ENCODE results near the gene DLG2. TPM values are rescaled to one million over a fixed set of nuclear protein-coding genes. Genes with fewer than 3 reads are reported as not detected.
"Not testable (repeated sequence)": the region's sequence is repeated elsewhere in the genome, so short reads cannot be mapped to it uniquely, and the experiment has no call there.

Gene DLG2
- total and polyA plus RNA-seq, 2 donors (not counting 3 experiments of a cell fraction or from before 2014, with no cell fraction given), result 0.15 to 1.1 TPM

DNA sequence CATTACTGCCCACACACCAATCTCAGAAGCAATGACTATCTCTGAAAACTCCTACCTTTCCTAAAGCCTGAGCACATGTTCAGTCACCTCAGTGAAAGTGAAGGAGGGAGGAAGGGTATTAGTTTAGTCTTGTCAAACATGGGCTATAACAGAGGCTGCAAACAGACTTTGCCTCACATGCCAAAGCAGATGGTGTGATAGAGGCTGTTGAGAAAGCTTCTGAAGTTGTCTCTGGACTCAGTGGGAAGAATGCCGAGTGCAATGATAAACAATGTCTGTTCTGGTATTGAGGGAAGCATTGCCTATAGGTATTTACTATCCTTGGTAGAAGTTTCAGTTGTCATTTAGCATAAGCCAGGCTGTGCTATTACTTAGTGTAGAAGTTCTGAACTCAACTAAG is 2026.5 kb downstream of the DLG2 start:
- POLR2A ChIA-PET, result no interaction called here
- no peaks in the 10 kb centered on the region for H3K4me1 ChIP-seq (ENCODE audit: control insufficient read depth, extremely low read depth, insufficient read depth, low read length)
- no TSS peak for BruUV-seq (replicated peaks)
- DNase-seq (ENCODE audit: low read depth, low spot score) (no peak), FAIRE-seq (no peak)
- H3K9ac ChIP-seq (replicated peaks; ENCODE audit: extremely low read depth, insufficient read depth, low read length), result no peak overlapping the region
- intact Hi-C loops (cut with micrococcal nuclease) (no loop called here), dilution Hi-C loops (cut with MboI; ENCODE audit: extremely low pct_ligation_motif_present, low sequenced_read_pairs) (no loop called here)
- H3K27ac ChIP-seq (ENCODE audit: insufficient read depth, low read depth, low read length), result no peak overlapping the region
- no peaks in the 10 kb centered on the region for H3K36me3 ChIP-seq (ENCODE audit: control insufficient read depth in 2 of 2, extremely low read depth in 1 of 2, insufficient read depth in 2 of 2, low read length in 2 of 2)
- no peaks in the 10 kb centered on the region for H3K9me3 ChIP-seq (replicated peaks; ENCODE audit: control insufficient read depth, insufficient read depth, low read length)
- H3K27me3 ChIP-seq (ENCODE audit: control insufficient read depth in 2 of 2, insufficient read depth in 2 of 2, low read length in 2 of 2), result no peaks in the 10 kb centered on the region
- H4K20me1 ChIP-seq (replicated peaks; ENCODE audit: control insufficient read depth, extremely low read depth, insufficient read depth, low read length), result no peaks in the 10 kb centered on the region
- H3K9me1 ChIP-seq (replicated peaks; ENCODE audit: control insufficient read depth, extremely low read depth, insufficient read depth, low read length), result no peaks in the 10 kb centered on the region
- H3K79me2 ChIP-seq (ENCODE audit: control insufficient read depth, insufficient read depth, low read length), result no peaks in the 10 kb centered on the region
- H2AFZ ChIP-seq (ENCODE audit: low read depth, low read length), result no peak overlapping the region
- H3K4me2 ChIP-seq (ENCODE audit: insufficient read depth, low read length), result no peak overlapping the region
- CTCF ChIA-PET, result interaction anchor here (0.6 kb wide), 2 partner anchors 51 to 883 kb away, joined by 3 to 4 read pairs; no protein-coding TSS in a partner anchor
- H3K4me3 ChIP-seq (replicated peaks in 1 of 3; ENCODE audit: insufficient read depth in 1 of 3, low read depth in 1 of 3, low read length in 3 of 3), result no peak overlapping the region
- TF ChIP-seq EZH2 (IDR thresholded peaks at IDR 0.05; ENCODE audit: borderline replicate concordance, low read depth, low read length, severe bottlenecking), result no peak

DNA sequence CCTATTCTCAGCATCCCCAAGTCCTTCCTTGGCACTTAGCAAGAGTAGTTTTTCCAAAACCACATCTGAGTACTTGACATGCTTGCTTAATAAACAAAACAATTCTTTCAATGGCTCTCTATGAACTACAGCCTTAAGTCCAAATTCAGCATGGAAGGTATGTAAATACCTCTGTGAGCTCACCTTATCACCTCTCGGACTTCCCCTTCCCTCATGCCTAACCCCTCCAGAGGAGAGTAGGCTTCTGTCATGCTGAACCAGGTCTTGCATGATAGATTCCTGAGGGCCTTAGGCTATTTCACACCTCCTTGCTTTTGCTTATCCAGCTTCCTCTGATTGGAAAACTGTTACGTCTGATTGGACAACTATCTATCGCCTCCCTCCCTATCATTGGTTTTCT is 2028.1 kb downstream of the DLG2 start:
- no peak for DNase-seq (ENCODE audit: low read depth, low spot score)
- H4K20me1 ChIP-seq (replicated peaks; ENCODE audit: control insufficient read depth, extremely low read depth, insufficient read depth, low read length), result no peaks in the 10 kb centered on the region
- no peaks in the 10 kb centered on the region for H3K27me3 ChIP-seq (ENCODE audit: control insufficient read depth in 2 of 2, insufficient read depth in 2 of 2, low read length in 2 of 2)
- CTCF ChIA-PET, result interaction anchor here (1.2 kb wide), 1 partner anchor 18 kb away, joined by 3 read pairs; no protein-coding TSS in a partner anchor
- H3K79me2 ChIP-seq (ENCODE audit: control insufficient read depth, insufficient read depth, low read length), result no peaks in the 10 kb centered on the region
- dilution Hi-C loops (cut with MboI; ENCODE audit: extremely low pct_ligation_motif_present, low sequenced_read_pairs), result no loop called here
- H3K4me1 ChIP-seq (ENCODE audit: control insufficient read depth, extremely low read depth, insufficient read depth, low read length), result no peaks in the 10 kb centered on the region
- H3K9ac ChIP-seq (replicated peaks; ENCODE audit: extremely low read depth, insufficient read depth, low read length), result no peak overlapping the region
- no peak for TF ChIP-seq MYC (IDR thresholded peaks at IDR 0.05; ENCODE audit: low read depth, low read length)
- TF ChIP-seq, protein P1, sequence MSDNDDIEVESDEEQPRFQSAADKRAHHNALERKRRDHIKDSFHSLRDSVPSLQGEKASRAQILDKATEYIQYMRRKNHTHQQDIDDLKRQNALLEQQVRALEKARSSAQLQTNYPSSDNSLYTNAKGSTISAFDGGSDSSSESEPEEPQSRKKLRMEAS (IDR thresholded peaks at IDR 0.05; ENCODE audit: insufficient read depth, insufficient read length), result no peak
- no peak for TF ChIP-seq GATA2 (IDR thresholded peaks at IDR 0.05; ENCODE audit: insufficient read depth, insufficient read length, low read depth, low read length)
- TF ChIP-seq EZH2 (IDR thresholded peaks at IDR 0.05; ENCODE audit: borderline replicate concordance, low read depth, low read length, severe bottlenecking), result no peak
- no peak overlapping the region for H2AFZ ChIP-seq (ENCODE audit: low read depth, low read length)
- H3K27ac ChIP-seq (ENCODE audit: insufficient read depth, low read depth, low read length), result no peak overlapping the region
- BruUV-seq (replicated peaks), result no TSS peak
- H3K4me2 ChIP-seq (ENCODE audit: insufficient read depth, low read length), result no peak overlapping the region
- no peaks in the 10 kb centered on the region for H3K36me3 ChIP-seq (ENCODE audit: control insufficient read depth in 2 of 2, extremely low read depth in 1 of 2, insufficient read depth in 2 of 2, low read length in 2 of 2)
- no peak overlapping the region for H3K4me3 ChIP-seq (replicated peaks in 1 of 3; ENCODE audit: insufficient read depth in 1 of 3, low read depth in 1 of 3, low read length in 3 of 3)
- POLR2A ChIA-PET, result no interaction called here
- H3K9me1 ChIP-seq (replicated peaks; ENCODE audit: control insufficient read depth, extremely low read depth, insufficient read depth, low read length), result no peaks in the 10 kb centered on the region
- no peak for FAIRE-seq
- intact Hi-C loops (cut with micrococcal nuclease), result no loop called here
- H3K9me3 ChIP-seq (replicated peaks; ENCODE audit: control insufficient read depth, insufficient read depth, low read length), result no peaks in the 10 kb centered on the region

DNA sequence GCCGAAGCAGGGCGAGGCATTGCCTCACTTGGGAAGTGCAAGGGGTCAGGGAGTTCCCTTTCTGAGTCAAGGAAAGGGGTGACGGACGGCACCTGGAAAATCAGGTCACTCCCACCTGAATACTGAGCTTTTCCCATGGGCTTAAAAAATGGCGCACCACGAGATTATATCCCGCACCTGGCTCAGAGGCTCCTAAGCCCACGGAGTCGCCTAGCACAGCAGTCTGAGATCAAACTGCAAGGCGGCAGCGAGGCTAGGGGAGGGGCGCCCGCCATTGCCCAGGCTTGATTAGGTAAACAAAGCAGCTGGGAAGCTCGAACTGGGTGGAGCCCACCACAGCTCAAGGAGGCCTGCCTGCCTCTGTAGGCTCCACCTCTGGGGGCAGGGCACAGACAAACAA is 2039.3 kb downstream of the DLG2 start:
- BruUV-seq (replicated peaks); intact Hi-C loops (cut with micrococcal nuclease); H3K9ac ChIP-seq (replicated peaks; ENCODE audit: extremely low read depth, insufficient read depth, low read length); H3K4me2 ChIP-seq (ENCODE audit: insufficient read depth, low read length); H3K9me1 ChIP-seq (replicated peaks; ENCODE audit: control insufficient read depth, extremely low read depth, insufficient read depth, low read length); H3K79me2 ChIP-seq (ENCODE audit: control insufficient read depth, insufficient read depth, low read length); H3K4me3 ChIP-seq (replicated peaks in 1 of 3; ENCODE audit: insufficient read depth in 1 of 3, low read depth in 1 of 3, low read length in 3 of 3); dilution Hi-C loops (cut with MboI; ENCODE audit: extremely low pct_ligation_motif_present, low sequenced_read_pairs); H3K27ac ChIP-seq (ENCODE audit: insufficient read depth, low read depth, low read length); DNase-seq (ENCODE audit: low read depth, low spot score); CTCF ChIA-PET; FAIRE-seq; H2AFZ ChIP-seq (ENCODE audit: low read depth, low read length); H4K20me1 ChIP-seq (replicated peaks; ENCODE audit: control insufficient read depth, extremely low read depth, insufficient read depth, low read length); POLR2A ChIA-PET; H3K9me3 ChIP-seq (replicated peaks; ENCODE audit: control insufficient read depth, insufficient read depth, low read length); H3K36me3 ChIP-seq (ENCODE audit: control insufficient read depth in 2 of 2, extremely low read depth in 1 of 2, insufficient read depth in 2 of 2, low read length in 2 of 2); H3K4me1 ChIP-seq (ENCODE audit: control insufficient read depth, extremely low read depth, insufficient read depth, low read length); H3K27me3 ChIP-seq (ENCODE audit: control insufficient read depth in 2 of 2, insufficient read depth in 2 of 2, low read length in 2 of 2): not testable (repeated sequence)
